ENCODE data around the gene KRTAP5-8.
"Not testable (repeated sequence)": the region's sequence is repeated elsewhere in the genome, so short reads cannot be mapped to it uniquely, and the experiment has no call there.

The KRTAP5-8 gene

GRCh38 chr11:71537977-71538665 lies at the start of gene KRTAP5-8:
Gene KRTAP5-8, plus strand, starts transcription at chr11:71538025. Its CDS starts 31 bp downstream, at chr11:71538056.
- not testable (repeated sequence) for DNase-seq

- DNase-seq: no peak
Measured at GRCh38 chr11:71488681-71489270, 49.0 kb upstream of the KRTAP5-8 start.

- DNase-seq: no peak
Measured at GRCh38 chr11:71489311-71490043, 48.3 kb upstream of the KRTAP5-8 start.

GRCh38 chr11:71490044-71490730 lies 47.6 kb upstream of the KRTAP5-8 start:
- no peak for DNase-seq

GRCh38 chr11:71490731-71491390 lies 47.0 kb upstream of the KRTAP5-8 start:
- no peak for DNase-seq

GRCh38 chr11:71491531-71491930 lies 46.3 kb upstream of the KRTAP5-8 start:
- no peak for DNase-seq

- no peak for DNase-seq
Measured at GRCh38 chr11:71491940-71492339, 45.9 kb upstream of the KRTAP5-8 start.

- DNase-seq: no peak
Measured at GRCh38 chr11:71495286-71496230, 42.3 kb upstream of the KRTAP5-8 start.

GRCh38 chr11:71496421-71496820 lies 41.4 kb upstream of the KRTAP5-8 start:
- DNase-seq: no peak

- DNase-seq: no peak
Measured at GRCh38 chr11:71498091-71498490, 39.7 kb upstream of the KRTAP5-8 start.

- DNase-seq: no peak
Measured at GRCh38 chr11:71499125-71499524, 38.7 kb upstream of the KRTAP5-8 start.

GRCh38 chr11:71499546-71499945 lies 38.3 kb upstream of the KRTAP5-8 start:
- no peak for DNase-seq

- DNase-seq: no peak
Measured at GRCh38 chr11:71500601-71501021, 37.2 kb upstream of the KRTAP5-8 start.

- no peak for DNase-seq
Measured at GRCh38 chr11:71501071-71501985, 36.5 kb upstream of the KRTAP5-8 start.

- DNase-seq: no peak
Measured at GRCh38 chr11:71502026-71502425, 35.8 kb upstream of the KRTAP5-8 start.

- no peak for DNase-seq
Measured at GRCh38 chr11:71502871-71503435, 34.9 kb upstream of the KRTAP5-8 start.

GRCh38 chr11:71504531-71504930 lies 33.3 kb upstream of the KRTAP5-8 start:
- no peak for DNase-seq

GRCh38 chr11:71505001-71505400 lies 32.8 kb upstream of the KRTAP5-8 start:
- DNase-seq: no peak

GRCh38 chr11:71505781-71506180 lies 32.0 kb upstream of the KRTAP5-8 start:
- DNase-seq: no peak

- no peak for DNase-seq
Measured at GRCh38 chr11:71507102-71507501, 30.7 kb upstream of the KRTAP5-8 start.

Measured in HCEC 1CT (cell line).